ENCODE results near the gene MAD2L1BP.

DNA sequence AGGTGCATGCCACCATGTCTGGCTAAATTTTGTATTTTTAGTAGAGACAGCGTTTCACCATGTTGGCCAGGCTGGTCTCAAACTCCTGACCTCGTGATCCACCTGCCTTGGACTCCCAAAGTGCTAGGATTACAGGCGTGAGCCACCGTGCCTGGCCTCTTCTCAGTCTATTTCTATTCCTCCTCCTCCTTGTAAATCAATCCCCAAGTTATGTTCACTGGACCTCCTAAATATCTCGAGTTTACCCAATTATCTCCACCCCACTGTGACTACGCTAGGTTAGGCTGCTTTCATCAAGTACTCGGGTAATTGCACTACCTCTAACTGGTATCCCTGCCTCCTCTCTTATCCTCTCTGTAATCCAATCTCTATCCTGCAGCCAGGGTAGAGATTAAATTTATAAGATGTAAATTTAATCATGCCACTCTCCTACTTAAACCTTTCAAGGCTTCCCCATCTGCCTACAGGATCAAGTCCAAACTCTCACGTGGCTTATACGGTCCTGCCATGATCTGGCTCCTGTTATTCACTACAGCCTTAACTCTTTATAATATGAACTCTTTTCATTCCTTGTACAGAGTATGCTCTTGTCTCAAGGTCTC is 837 bp upstream of the MAD2L1BP start:
- TF ChIP-seq EZH2 (IDR thresholded peaks at IDR 0.05; ENCODE audit: low read length) (no peak), CTCF (optimal IDR thresholded peaks at IDR 0.05 in 1 of 3, IDR thresholded peaks at IDR 0.05 in 1 of 3, conservative IDR thresholded peaks at IDR 0.05 in 1 of 3; ENCODE audit: extremely low read depth in 1 of 3, insufficient read depth in 2 of 3, low read length in 3 of 3) (no peak)

Measured in keratinocyte (primary cell).